Bronchus fibroblast of lung (primary cell): ENCODE data around the gene MAP3K5. TPM values are rescaled to one million over a fixed set of nuclear protein-coding genes. Genes with fewer than 3 reads are reported as not detected.

Source experiments
- total RNA-seq: library from RNA; depleted of rRNA; stranded (reverse); fragments of >200 nt; gene quantifications from 2 replicates; pipeline ENCODE4 v1.2.3, GENCODE V29; 2015

Gene MAP3K5
- 9.1 and 9.8 TPM in 2 replicates for total RNA-seq

DNA sequence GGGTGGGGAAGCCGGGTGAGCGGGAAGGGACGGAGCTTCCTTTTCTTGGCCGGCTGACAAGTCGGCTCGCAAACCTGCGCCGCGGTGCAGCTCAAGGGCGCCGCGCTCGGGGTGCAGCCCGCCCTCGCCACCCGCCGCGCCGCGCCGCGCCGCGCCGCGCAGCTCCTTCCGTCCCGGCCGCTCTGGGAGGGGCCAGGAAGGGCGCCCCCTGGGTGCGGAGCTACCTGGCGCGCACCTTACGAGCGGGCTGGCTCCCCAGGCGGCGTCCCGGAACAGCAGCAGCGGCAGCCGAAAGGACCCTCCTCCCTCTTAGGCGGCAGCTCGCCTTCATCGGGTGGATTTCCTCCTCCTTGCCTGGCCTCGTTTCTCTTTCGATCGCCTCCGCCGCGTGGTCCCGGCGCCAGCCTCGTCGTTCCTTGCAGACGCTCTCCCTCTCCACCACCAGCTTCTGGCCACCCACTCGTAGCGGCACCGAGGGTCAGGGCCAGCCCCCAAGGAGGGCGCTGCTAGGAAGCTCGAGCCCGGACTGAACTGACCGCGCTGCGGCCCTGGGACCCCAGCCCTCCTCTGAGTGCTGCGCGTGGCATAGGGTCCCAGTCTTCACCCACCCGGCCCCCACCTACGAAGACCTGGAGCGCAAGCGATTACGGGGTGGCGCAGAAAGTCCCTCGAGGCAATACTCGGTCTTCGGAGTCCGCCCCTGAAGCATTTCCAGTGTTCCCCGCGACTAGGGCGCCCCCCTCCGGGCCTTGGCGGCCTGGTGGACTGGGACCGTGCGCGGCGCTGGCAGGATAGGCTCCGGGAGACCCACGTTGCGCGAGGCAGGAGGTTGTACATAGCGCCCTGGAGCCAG lies at the start of gene MAP3K5:
Gene MAP3K5 (minus strand): TSS at position 68 of the 853 bp plus-strand sequence. CDS start 320 bp downstream, outside the sequence.

DNA sequence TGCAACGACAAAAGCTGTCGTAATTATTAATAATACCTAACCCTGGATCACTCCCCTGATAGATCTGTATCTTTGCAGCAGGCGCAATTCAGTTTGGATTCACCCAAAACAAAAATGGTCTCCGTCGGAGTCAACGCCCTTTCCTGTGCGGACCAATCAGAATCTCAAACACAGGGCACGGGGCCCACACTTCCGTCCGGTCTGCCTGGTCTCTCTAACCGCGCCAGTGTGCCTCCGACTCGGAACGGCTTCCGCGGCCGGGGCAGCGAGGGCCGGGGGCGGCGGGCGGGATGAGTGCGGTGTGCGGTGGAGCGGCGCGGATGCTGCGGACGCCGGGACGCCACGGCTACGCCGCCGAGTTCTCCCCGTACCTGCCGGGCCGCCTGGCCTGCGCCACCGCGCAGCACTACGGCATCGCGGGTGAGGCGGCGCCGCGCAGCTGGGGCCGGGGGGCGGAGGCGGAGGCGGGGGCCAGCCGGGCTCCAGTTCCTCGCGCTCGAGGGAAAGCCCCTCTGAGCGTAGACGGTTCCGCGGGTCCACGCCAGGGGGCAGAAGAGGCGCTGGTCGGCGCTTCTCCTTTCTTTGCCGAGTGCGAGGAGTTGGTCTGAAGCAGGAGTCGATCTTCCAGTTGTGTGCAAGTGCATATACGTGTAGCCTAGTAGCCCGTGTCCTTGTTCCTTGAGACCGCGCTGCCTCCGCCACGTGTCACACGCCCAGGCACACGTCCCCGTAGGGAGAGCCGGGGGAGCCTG lies 30.3 kb upstream of the MAP3K5 start, which contains the start of gene PEX7:
Gene PEX7 (plus strand): TSS at position 217 of the 752 bp plus-strand sequence. CDS start 74 bp downstream, at position 291.

DNA sequence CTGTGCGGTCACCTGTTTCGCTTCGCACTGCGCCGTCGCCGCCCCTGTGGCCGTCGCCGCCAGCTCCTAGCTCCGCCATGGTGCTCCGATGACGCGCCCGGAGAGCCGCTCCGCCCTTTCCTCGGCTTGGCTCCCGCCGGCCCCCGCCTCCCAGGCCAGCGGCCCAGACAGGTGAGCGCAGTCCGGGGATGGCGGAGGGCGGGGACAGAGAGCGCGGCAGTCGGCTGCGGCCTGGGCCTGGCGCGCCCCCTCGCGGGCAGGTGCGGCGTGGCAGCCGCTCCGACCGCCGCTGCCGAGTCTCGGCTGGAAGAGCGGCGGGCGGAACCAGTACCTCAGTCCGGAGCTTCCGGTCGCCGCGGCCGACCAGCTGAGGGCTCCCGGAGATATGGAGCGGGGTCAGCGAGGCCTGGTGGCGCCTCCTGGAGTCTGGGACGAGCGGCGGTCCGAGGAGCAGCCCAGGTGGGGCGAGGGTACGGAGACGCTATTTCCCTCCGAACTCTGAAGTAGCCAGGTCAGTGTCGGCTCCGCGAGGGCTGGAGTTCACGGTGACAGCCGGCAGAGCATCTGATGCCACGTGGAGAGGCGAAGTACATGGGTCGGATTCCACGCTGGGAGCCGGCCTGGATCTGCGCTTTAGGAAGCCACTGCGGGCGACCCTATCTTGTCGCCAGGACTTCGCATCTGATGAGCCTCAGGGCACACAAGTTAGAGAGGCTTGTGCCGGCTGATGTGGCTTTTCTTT lies 241.8 kb downstream of the MAP3K5 start, which contains the start of gene MAP7:
Gene MAP7 (minus strand): TSS at position 93 of the 742 bp plus-strand sequence. CDS start 14 bp downstream, at position 79.

Other genes with a start within 250 kb of the MAP3K5 start
- gene MAP7, start 242.1 kb downstream of the MAP3K5 start, total RNA-seq = 0.15 and 0.34 TPM in 2 replicates
- 10.8 and 11.6 TPM in 2 replicates for gene PEX7, start 30.1 kb upstream of the MAP3K5 start, total RNA-seq
- gene SLC35D3, start 129.8 kb upstream of the MAP3K5 start, total RNA-seq = not detected in 2 replicates